Hematopoietic multipotent progenitor cell treated with erythropoietin and hydrocortisone succinate and interleukin-3 and kit ligand, for 15 days (in vitro differentiated cells): ENCODE results near the gene ACVR2B.

Experiments
- DNase-seq: peaks from one replicate; pipeline ENCODE4 v3.0.0-alpha.2; 2015; ENCODE audit warnings: low spot score

The ACVR2B gene

DNA sequence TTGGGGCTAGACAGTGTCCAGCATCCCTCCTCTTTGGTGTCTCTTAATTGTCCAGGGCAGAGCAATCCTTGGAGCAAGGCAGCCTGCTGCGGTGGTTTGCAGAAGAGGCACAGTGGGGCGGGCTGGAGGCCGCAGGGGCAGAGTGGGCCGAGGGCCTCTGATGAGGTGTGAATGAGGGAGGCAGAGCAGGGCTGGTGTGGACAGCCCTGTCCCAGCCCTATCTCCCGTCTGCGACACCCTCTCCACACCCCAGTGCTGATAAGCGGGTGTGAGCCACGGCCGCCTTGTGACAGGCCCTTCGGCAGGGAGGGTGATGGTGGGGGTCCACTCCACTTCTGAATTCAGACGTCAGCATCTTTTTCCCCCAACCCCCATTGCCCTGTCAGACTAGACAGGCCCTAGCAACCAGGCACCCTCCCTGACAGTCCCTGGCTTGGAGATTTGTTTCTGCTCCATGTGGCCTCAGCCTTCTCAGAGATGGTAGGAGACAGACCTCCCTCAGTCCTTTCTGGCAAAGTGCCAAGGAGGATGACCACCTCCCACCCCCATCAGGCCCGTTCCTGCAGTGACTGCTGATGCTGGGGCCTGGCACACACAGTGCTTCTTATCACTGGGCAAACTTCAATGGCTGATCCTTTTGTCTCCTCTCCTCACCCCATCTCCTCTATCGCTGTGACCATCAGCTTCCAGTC, 79.7 kb downstream of the ACVR2B start:
- no peak for DNase-seq

DNA sequence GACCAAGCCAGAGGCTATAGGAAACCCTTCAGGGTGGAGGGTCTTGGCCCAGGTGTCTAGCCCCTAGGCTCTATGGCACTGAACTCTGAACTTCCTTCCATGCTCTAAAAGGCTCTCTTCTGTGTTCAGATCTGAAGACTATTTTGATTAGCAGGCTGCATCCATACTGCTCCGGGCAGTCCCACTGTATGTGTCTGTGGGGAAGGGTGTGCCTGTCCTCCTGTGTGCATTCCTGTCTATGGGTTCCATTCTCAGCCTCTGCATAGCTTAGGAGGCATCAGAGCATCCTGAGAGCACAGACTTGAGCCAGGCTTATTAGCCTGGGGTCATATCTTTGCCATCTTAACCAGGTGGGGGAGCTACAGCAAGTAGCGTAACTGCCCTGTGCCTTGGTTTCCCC, 80.5 kb downstream of the ACVR2B start:
- DNase-seq, result no peak

GRCh38 chr3:38534604-38535003, 80.9 kb downstream of the ACVR2B start:
- DNase-seq, result no peak

GRCh38 chr3:38536671-38537070, 83.0 kb downstream of the ACVR2B start:
- no peak for DNase-seq

- no peak for DNase-seq
These were observed 85.2 kb downstream of the ACVR2B start for GRCh38 chr3:38538773-38539353.

DNA sequence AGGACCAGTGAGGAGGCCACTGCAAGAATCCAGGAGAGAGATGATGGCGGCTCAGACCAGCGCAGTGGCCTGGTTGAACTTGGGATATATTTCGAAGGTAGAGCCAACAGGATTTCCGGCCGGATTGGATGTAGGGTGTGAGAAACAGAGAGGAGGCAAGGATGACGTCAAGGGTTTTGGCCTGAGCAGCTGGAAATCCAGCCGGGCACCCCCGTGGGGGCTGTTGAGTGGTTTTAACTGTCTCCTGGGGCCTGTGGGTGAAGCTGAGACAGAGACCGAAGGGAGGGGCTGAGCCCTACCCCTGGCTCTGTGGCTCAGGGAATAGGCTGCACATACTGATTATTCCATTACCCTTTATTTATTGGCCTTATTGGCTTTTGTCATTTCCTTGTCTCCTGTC, 88.1 kb downstream of the ACVR2B start:
- no peak for DNase-seq
